ENCODE results near the gene TCEA3. TPM values are rescaled to one million over a fixed set of nuclear protein-coding genes. Genes with fewer than 3 reads are reported as not detected.

The TCEA3 gene
- polyA plus RNA-seq, 1 donor (not counting 4 experiments of a cell fraction or from before 2014, with no cell fraction given): 0.38 TPM

GRCh38 chr1:23472351-23473036 is 47.9 kb upstream of the TCEA3 start:
- FAIRE-seq: peak; percentile 36
- no peaks in the 10 kb centered on the region for H3K27me3 ChIP-seq (ENCODE audit: control insufficient read depth, extremely low read depth, insufficient read depth, low read length)
- H3K27ac ChIP-seq (ENCODE audit: control insufficient read depth, insufficient read depth, low read length): peak overlapping the region; percentile 87
- no peak for DNase-seq (ENCODE audit: low read depth, low spot score)
- H3K4me2 ChIP-seq (ENCODE audit: control insufficient read depth, extremely low read depth, insufficient read depth, low read depth, low read length): peak overlapping the region; percentile 63
- no peaks in the 10 kb centered on the region for H3K79me2 ChIP-seq (ENCODE audit: control insufficient read depth, insufficient read depth, low read length)
- H3K36me3 ChIP-seq (ENCODE audit: control insufficient read depth in 2 of 2, extremely low read depth in 1 of 2, insufficient read depth in 2 of 2, low read length in 2 of 2): no peaks in the 10 kb centered on the region
- H2AFZ ChIP-seq (ENCODE audit: control insufficient read depth, low read length): no peak overlapping the region
- no peaks in the 10 kb centered on the region for H3K9me3 ChIP-seq (ENCODE audit: control insufficient read depth, low read depth, low read length)
- no peaks in the 10 kb centered on the region for H4K20me1 ChIP-seq (ENCODE audit: control insufficient read depth, extremely low read depth, insufficient read depth, low read length)
- H3K4me3 ChIP-seq (ENCODE audit: control insufficient read depth in 2 of 3, extremely low read depth in 1 of 3, insufficient read depth in 2 of 3, low read depth in 1 of 3, low read length in 3 of 3): no peak overlapping the region
- H3K4me1 ChIP-seq (ENCODE audit: control insufficient read depth, extremely low read depth, insufficient read depth, low read length): peaks cover 47% of the 10 kb centered on the region
- peak overlapping the region; percentile 67 for H3K9ac ChIP-seq (ENCODE audit: control insufficient read depth, extremely low read depth, insufficient read depth, low read length)
- no peaks in the 10 kb centered on the region for H3K9me1 ChIP-seq (ENCODE audit: control insufficient read depth, extremely low read depth, insufficient read depth, low read length)
- TF ChIP-seq, protein P1, sequence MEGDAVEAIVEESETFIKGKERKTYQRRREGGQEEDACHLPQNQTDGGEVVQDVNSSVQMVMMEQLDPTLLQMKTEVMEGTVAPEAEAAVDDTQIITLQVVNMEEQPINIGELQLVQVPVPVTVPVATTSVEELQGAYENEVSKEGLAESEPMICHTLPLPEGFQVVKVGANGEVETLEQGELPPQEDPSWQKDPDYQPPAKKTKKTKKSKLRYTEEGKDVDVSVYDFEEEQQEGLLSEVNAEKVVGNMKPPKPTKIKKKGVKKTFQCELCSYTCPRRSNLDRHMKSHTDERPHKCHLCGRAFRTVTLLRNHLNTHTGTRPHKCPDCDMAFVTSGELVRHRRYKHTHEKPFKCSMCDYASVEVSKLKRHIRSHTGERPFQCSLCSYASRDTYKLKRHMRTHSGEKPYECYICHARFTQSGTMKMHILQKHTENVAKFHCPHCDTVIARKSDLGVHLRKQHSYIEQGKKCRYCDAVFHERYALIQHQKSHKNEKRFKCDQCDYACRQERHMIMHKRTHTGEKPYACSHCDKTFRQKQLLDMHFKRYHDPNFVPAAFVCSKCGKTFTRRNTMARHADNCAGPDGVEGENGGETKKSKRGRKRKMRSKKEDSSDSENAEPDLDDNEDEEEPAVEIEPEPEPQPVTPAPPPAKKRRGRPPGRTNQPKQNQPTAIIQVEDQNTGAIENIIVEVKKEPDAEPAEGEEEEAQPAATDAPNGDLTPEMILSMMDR (optimal IDR thresholded peaks at IDR 0.05 in 1 of 3, IDR thresholded peaks at IDR 0.05 in 1 of 3, conservative IDR thresholded peaks at IDR 0.05 in 1 of 3; ENCODE audit: extremely low read depth in 1 of 3, insufficient read depth in 2 of 3, low read length in 3 of 3): no peak
- no peak for TF ChIP-seq EZH2 (IDR thresholded peaks at IDR 0.05; ENCODE audit: low read length)
- dilution Hi-C loops (cut with MboI; ENCODE audit: extremely low pct_ligation_motif_present, low sequenced_read_pairs): no loop called here

DNA sequence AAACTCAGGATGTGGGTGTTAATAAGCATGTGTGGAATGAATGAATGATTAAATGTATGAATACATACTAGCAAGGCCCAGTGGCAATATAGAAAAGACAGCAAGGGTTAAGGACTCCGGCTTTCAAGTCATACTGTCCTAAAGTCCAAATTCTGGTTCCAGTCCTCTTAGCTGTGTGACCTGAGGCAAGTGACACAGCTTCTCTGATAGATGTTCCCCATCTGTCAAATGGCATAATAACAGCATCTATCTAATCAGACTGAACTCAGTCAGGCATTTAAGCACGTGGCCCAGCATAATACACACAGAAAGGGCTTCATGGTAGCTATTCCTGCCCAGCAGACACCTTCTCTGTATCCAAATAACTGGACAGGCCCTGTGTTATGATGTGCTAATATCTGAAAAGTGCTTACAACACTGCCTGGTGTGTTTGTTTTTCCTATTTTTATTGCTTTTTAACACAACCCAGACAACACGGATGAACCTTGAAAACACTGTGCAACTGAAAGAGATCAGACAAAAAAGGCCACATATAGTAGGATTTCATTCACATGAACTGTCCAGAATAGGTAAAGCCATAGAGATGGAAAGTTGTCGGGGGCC is 47.0 kb upstream of the TCEA3 start:
- dilution Hi-C loops (cut with MboI; ENCODE audit: extremely low pct_ligation_motif_present, low sequenced_read_pairs): no loop called here
- Histone ChIP-seq H2AFZ (ENCODE audit: control insufficient read depth, low read length) (no peak overlapping the region), H3K27me3 (ENCODE audit: control insufficient read depth, extremely low read depth, insufficient read depth, low read length) (no peaks in the 10 kb centered on the region), H3K36me3 (ENCODE audit: control insufficient read depth in 2 of 2, extremely low read depth in 1 of 2, insufficient read depth in 2 of 2, low read length in 2 of 2) (no peaks in the 10 kb centered on the region), H3K4me1 (ENCODE audit: control insufficient read depth, extremely low read depth, insufficient read depth, low read length) (peaks cover 45% of the 10 kb centered on the region), H3K79me2 (ENCODE audit: control insufficient read depth, insufficient read depth, low read length) (no peaks in the 10 kb centered on the region), H3K9me3 (ENCODE audit: control insufficient read depth, low read depth, low read length) (no peaks in the 10 kb centered on the region), H3K9ac (ENCODE audit: control insufficient read depth, extremely low read depth, insufficient read depth, low read length) (no peak overlapping the region), H3K9me1 (ENCODE audit: control insufficient read depth, extremely low read depth, insufficient read depth, low read length) (no peaks in the 10 kb centered on the region), H3K27ac (ENCODE audit: control insufficient read depth, insufficient read depth, low read length) (no peak overlapping the region), H4K20me1 (ENCODE audit: control insufficient read depth, extremely low read depth, insufficient read depth, low read length) (no peaks in the 10 kb centered on the region), H3K4me2 (ENCODE audit: control insufficient read depth, extremely low read depth, insufficient read depth, low read depth, low read length) (no peak overlapping the region), H3K4me3 (ENCODE audit: control insufficient read depth in 2 of 3, extremely low read depth in 1 of 3, insufficient read depth in 2 of 3, low read depth in 1 of 3, low read length in 3 of 3) (no peak overlapping the region)
- DNase-seq (ENCODE audit: low read depth, low spot score): no peak
- TF ChIP-seq, protein P1 (optimal IDR thresholded peaks at IDR 0.05 in 1 of 3, IDR thresholded peaks at IDR 0.05 in 1 of 3, conservative IDR thresholded peaks at IDR 0.05 in 1 of 3; ENCODE audit: extremely low read depth in 1 of 3, insufficient read depth in 2 of 3, low read length in 3 of 3): no peak
- no peak for TF ChIP-seq EZH2 (IDR thresholded peaks at IDR 0.05; ENCODE audit: low read length)
- no peak for FAIRE-seq

Measured in keratinocyte (primary cell).